HG02938 (cell line): ENCODE measurements around the gene DPH1.
A peak's percentile ranks its signal among the peaks of the same experiment; 100 is the strongest.

Experiments used
- ATAC-seq: cut with Tn5 transposase; IDR thresholded peaks from one replicate; pipeline ENCODE4 v1.9.1; 2021; ENCODE audit warnings: mild to moderate bottlenecking, moderate library complexity; ENCODE audit not compliant: unreplicated experiment

Gene DPH1

DNA sequence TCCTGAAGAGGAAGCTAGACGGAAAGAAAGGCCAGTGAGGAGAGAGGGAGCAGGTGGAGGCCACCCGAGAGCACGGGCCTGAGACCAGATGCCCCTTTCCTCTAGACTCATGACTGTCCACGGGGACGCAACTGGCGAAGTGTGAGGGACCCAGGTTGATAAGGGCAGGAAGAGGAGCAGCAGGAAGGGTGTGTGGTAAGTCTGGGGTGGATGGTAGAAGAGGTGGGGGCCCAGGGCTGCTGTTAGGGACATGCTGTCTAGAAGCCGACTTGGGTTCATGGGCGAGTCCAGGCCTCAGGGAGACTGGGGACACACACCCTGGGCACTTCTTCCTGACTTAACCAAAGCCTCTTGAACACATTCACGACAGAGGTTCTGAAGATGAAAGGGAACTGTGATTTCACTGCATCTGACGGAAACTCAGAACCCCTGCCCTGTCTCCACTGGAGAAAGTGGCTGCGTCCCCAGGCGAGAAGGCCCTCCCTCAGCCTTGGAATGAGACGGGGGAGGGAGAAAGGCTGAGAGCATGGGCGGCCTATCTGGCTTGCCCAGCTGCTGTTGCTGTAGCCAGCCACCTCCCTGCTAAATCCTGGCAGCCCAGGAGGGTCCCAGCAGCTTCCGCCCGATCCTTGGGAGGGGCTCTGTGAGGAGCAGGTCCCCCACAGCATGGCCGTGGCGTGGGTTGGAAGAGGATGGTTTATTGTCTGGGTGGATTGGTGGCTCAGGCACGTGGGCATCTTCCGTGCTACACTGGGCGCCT lies 30.9 kb downstream of the DPH1 start:
- no peak for ATAC-seq

DNA sequence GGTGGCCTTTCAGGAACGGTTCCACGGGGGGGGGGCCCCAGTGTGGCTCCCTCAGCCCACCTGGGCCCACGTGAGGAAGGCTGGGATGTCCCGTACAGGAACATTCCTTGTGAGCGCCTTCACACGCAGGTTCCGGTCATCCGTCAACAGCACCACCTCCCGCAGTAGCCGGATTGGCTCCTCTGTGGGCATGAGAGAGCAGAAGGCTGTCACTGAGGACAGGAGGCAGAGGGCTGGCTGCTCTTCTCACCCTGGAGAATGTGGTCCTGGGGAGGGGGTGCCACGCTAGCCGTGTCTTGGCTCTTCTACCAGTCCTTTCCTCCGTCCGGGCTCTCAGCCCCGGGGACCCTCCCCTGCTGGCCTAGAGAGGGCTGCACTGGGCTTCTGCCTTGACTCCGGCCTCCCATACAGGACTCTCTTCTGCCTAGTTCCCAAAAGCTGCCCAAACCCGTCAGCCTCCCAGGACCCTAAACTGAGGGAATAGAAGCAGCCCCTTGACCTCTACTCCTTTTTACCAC lies 31.5 kb downstream of the DPH1 start:
- ATAC-seq: no peak

DNA sequence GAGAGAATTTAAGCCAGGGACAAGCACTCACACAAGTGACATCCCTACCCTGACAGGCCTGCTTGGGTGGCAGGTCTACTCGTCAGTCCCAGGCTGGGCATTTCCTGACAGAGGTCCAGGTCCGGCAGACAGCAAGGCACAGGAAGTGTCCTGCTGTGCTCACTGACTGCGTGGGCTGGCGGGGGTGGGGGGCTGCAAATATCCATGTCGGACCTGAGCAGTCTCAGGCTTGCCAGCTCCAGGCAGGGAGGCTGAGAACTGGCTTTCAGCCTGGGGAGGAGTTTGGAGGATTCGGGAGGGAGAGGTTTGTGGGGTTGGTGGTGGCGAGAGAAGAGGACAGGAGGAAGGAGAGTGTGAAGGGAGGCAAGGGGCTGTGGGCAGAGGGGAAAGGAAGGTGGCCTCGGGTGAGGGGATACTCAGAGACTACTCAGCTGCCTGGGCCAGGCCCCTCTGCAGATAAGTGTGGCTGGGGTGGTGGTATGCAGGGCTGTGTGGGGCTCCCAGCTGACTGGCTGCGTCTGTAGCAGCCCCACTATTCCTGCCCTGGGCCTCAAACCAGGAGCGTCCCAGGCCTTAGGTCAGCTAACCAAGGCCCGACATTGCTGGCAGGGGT lies 32.7 kb downstream of the DPH1 start:
- no peak for ATAC-seq

DNA sequence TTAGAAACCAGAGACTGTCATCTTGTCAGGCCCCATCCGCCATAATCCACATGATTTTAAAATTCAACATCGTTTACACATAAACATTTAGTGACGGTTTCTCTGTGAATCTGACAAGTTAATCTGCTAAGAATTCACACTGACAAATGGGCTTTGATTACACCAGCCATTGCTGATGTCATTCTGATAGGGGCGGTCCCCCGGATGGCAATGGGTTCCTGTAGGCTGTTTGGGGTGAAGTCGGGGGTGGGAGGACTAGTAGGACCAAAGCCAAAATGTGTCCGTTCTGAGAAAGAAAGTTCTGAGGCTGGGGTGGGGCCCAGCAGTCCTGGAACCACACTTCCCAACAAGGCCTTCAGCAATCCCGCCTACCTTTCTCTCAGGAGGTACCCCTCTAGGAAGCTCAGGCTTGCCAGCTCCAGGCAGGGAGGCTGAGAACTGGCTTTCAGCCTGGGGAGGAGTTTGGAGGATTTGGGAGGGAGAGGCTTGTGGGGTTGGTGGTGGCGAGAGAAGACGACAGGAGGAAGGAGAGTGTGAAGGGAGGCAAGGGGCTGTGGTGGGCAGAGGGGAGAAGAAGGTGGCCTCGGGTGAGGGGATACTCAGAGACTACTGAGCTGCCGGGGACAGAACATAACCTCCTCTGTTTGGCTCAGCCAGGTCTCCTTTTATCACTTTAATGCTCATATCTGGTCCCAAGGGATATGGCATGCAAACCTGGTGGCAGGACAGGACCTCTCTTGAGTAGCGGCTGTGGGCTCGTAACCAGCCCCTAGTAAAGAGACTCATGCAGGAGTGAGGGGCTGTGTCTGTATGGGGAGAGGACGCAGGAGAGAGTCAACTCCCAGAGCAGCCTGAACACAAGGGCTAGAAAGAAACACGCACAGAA lies 33.6 kb downstream of the DPH1 start:
- ATAC-seq: no peak

DNA sequence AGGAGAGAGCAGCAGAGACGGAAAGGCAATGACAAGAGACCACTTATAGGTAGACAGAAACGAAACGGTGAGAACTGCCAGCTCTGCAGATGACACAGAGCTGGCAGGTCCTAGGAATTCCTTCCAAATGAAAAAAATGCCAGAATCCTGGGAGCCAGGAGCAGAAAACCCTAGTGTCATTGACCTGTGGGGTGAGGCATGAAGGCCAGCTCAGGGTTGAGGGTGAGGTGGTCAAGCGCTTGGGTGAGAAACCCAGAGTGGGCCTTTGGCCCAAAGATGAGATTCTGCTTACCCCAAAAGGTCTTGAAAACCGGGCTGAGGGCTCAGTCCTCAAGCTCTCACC lies 34.2 kb downstream of the DPH1 start:
- no peak for ATAC-seq

DNA sequence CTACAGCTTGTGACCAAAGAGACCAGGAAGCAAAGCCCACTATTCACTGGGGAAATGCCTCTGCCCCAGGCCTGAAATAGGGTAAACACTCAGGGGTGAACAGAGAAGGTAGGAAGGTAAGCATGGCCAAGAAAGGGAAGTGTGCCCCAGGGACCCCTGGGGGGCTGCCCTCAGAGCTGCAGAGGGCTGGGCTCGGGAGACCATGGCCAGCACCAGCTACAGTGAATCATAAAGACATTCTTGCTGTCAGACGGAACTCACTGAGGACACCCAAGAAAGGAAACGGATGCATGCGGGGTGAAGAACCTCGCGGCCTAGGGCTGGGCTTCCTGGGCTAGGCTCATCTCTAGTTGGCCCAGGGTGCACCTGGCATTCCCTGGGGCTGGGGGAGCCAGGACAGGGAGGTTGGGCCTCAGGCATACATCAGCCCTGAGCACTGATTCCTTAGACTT lies 34.6 kb downstream of the DPH1 start:
- ATAC-seq: no peak

DNA sequence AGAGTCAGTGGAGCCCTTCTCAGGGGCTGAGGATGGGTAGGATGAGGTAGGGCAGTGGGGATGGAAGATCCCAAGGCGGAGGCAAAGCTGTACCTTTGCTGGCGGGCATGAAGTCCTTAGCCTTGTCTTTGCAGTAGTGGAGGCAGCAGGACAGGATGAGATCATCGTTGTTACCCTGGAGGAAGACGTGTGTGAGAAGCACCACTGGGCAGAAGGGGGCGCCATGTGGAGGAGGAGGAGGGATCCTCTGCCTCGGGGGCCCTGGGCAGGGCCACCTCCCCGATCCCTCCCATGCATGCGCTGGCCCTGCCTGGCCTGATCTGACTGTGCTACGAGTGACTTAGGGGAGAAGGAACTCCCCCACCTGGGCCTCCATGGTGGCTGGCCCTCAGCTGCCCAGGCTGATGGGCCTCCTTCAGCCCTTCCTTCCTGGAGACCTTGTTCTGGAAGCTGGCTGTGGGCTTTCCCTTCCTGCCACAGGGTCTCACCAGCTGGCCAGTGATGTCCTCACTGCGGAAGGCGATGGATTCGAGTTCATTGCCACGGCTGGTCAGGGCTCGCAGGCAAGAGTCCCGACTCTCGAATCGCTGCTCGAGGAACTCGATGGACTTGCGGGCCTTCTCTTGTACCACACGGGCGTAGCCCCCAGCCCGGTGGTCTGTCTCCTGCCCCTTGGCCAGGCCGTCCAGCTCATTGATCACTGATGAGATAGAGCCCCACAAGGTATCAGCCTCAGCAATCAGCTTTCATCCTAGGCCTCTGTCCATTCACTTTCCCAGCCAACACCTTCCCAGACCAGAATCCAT lies 35.2 kb downstream of the DPH1 start:
- ATAC-seq: no peak

DNA sequence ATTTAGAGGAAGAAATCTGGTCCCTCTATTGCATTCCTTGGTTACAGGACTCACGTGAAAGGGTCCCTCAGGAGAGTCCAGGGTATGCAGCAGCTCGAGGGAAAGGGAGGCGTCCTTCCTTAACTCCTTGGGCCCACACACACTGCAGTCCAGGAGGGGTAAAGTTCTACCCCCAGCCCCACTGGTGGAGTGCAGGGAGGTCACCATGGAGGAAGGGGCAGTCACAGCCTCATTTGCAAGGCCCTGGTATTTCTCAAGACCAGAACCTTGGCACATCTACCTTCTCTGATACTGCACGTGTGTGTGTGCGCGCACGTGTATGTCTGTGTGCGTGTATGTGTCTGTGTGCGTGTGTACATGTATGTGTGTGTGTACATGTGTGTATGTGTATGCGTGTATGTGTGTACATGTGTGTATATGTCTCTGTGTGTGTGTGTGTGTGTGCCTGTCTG lies 36.0 kb downstream of the DPH1 start:
- ATAC-seq: no peak

DNA sequence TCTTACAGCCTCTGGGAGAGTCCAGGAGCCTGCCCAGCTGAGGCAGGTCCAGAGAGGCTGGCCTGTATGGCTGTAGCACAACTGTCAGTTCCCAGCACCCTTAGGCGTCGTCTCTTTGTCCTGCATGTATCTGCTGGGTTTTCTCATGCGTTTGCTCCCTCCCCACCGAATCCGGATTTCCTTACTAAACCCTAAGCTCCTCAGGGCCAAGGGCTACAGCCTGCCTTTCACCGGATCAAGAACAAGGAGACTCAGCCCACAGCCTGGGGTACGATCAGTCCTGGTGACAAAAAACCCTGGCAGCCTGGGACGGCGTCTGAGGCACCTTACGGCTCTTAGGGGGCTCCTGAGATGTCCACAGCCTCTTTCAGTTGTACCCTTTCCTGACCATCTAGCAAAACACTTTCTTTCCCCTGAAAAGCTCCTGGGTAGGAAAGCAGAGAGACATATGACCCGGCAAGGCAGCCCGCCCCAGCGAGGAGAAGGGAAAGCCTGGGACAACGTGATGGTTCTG lies 37.2 kb downstream of the DPH1 start:
- ATAC-seq: no peak

DNA sequence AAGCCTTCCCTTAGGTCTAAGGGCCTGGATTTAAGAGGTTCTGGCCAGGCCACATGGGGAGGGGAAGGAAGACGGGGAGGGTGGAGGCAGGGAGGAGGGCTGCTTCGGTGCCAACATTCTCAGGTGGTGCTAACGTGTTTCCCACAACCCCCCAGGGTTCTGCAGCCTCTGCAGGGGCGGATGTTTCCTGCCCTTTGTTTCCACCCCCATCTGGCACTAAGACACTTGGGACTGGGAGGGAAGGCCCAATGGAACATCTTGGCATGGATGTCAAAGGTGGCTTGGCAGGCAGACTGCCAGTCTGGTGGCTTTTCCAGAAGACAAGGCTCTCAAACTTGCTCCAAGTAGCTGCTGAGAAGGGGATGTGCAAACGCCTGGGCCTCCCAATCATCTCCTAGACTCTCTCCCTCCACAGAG lies 37.7 kb downstream of the DPH1 start:
- no peak for ATAC-seq

DNA sequence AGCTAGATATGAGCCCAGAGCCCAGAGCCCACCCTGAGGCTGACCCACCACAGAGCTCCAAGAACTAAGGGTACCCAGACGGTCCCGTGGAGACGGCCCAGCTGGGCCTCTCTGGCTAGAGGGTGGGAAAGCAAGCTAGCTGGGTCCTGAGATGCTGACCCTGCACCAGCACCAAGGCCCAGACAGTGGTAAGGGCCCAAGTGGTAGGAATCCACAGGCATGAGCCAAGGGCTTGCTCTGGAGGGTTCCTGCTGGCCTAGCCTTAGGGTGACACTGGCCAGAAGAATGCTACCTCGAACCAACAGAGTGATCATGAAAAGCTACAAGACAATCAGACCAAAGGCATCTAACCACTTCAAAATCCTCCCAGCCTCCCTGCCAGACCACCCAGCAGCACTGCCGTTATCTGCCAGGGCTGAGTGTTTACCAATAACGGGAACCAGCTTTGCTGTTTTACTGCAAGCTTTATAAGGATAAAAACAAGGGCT lies 38.1 kb downstream of the DPH1 start:
- ATAC-seq: no peak

DNA sequence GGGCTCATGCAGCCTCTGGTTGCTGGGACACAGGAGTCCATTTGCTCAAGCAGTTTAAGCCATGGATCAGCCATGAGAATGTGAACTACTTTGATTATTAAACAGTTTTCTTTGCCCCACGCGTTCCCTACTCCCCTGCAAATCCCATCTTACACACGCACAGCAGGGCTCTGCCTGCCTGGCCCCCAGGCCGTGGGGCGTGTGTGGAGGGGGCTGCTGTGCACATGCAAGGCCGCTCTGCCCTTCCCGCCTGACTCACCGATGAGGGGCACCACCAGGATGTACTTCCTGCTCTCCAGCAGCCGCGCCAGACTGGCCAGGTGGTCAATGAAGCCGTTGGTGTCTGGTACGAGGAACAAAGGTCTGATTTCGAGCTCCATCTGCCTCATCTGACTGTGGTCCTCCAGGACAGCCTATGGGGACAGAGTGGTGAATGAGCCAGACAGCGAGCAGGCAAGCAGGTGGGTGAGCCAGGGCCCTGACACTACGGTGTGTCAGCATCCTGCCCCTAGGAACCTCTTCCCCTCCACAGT lies 38.6 kb downstream of the DPH1 start:
- ATAC-seq: no peak

DNA sequence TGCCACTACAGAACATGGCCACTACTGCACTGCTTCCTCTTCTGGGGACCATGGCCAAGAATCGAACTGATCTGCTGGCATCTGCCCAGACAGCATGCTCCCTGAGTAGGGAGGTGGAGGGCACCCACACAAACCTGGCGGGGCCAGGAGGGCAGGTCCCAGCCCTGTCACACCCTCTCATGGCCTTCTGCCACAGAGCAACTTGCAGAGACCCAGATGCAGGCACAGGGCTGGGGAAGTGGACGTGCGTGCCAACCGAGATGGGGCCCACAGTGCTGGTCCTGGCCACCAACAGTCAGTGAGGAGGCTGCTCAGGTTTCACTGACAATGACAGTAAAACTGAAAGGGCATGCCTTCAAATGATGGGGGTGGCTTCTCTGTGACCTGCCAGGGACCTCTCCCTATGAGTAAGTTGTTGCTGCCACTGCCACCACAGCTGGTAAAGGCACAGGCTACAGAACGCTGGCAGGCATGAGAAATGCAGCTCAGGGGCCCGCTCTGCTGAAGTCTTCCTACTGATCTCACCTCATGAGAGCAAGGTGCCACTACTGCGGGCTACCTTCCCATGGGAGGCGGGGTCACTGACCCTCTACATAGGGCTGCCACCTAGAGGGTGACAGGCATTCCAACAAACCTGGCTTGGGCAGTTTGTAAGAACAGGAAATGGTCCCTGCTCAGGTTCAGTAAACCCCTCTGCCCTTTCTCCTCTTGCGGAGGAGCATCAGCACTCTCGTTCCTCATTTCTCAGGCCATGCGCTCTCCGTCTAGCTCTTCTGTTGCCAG lies 40.5 kb downstream of the DPH1 start:
- peak; percentile 83 for ATAC-seq

DNA sequence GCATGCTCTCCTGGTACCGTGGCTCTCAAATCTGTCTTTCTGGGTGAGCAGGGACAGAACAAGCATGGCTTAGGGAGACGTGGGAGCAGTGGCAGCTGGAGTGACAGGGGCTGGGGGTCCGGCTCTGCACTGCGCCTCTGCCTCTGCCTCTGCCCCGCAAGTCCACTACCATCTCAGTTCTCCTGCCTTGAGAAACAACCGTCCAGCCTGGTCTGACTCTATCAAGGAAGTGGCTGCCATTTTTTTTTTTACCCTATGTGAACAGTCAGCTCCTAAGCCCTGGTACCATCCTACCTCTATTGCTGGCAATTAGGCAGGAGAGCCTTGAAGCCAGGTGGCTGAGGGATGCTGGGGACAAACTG lies 41.1 kb downstream of the DPH1 start:
- no peak for ATAC-seq

DNA sequence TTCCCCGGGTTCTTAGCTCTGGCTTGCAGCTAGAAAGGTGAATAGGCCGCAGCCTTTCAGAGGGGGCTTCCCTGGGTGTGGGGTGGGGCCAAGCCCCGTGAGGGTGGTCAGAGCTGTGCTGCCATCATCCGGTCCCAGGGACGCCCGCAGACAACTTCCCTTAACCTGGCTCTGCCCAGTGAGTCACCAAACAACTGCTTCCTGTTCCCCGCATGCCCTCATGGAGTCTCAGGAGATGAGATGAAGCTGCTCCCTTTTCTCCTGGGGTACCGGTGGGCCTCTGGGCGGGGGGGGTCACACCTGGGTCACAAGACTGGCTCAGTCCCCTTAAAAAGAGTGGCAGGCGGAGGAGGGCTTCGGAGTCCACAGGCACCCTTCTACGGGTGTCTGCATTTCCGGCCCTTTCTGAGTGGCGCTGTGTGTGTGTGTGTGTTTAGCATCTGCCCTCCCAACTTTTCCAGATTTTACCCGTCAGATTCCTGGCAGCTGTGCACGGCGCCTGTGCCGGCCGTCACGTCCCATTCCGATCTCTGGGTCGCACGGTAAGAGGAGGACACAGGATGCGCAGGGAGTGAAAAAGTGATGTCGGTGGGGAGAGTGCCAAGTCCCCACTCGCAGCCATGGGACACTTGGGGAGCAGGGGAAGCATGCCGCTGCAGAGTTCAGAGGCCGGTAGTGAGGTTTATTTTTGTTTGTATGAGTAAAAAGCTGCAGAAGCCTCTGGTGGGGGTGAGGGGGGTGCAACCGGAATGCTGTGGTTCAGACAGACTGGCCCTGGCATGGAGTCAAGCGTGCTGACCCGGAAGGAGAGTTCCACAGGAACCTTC lies 41.7 kb downstream of the DPH1 start:
- ATAC-seq: no peak

DNA sequence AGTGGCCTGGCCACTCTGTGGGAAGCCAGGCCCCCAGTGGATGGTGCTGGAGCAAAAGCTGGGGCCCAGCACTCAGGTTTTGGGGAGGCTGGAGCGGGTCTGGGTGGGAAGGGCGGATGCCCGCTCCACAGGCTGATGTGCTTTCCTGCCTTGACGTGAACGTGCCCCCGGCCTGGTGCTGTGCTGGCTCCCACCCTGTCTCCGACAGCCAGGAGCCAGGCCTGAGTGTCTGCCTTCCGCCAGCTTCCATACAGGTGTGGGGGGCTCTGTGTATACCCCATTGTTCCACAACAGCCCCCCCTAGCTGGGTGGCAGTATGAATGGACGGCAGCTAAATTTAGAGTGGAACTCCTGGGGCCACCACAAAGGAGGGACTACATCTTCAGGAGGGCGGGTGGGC lies 45.0 kb downstream of the DPH1 start:
- ATAC-seq: no peak

DNA sequence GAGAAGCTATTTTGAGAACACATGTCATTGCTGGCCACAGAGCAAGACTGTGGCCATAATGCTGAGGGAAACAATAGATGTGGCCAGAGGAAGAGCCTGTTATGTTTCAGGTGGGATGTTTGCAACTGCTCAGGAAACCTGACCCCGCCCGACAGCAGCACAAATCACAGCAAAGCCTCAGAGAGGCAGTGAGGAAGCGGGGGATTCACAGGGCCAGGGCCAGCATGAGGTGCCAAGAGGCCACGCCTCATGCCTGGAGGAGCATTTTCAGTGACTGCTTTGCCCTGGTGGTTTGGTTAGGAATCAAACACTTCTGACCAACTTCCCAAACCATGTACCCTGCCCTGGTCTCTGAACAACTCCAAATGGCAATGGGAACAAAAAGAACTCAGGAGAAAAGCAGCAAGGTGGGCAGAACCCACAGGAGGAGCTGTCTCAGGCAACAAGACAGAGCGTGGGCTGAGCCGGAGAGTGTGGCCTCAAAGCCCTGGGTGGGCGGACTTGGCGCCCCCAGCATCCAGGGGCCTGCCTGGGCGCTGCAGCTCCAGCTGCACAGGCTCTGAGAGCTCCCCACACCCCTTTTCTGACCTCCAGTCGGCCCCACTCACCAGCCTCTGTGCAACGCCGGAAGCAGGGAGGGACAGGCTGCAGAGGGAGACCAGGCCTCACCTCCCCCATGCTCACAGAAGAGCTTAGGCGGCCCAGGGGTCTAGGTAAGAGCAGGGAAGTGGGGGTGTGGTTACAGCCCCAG lies 45.6 kb downstream of the DPH1 start:
- ATAC-seq: no peak
